H1 (cell line): ENCODE data around the gene LOXL1. TPM values are rescaled to one million over a fixed set of nuclear protein-coding genes. Genes with fewer than 3 reads are reported as not detected.

ENCODE experiments used
- CTCF ChIA-PET: fragments of 300-600 bp; sonication (Branson Sonifier 250); formaldehyde crosslinking; loops from one replicate; lab custom pipeline; 2021; ENCODE audit not compliant: partially characterized antibody; lab: Charles Lee
- POLR2A ChIA-PET: fragments of 300-600 bp; sonication (Branson Sonifier 250); formaldehyde crosslinking; loops from one replicate; lab custom pipeline; 2021; ENCODE audit warnings: inconsistent platforms; ENCODE audit not compliant: partially characterized antibody; lab: Charles Lee
- DNase-seq, 2 experiments: peaks; one replicate each; pipeline versions ENCODE4 v3.0.0 to v3.0.0-alpha.2; 2010 to 2022; ENCODE audit warnings: low spot score in 2 of 2, low read depth in 1 of 2, mixed read lengths in 1 of 2
- FAIRE-seq: peaks from 2 replicates; lab custom pipeline; 2011; peaks lifted over from hg19 to GRCh38; lab: Jason Lieb, UNC
- H2AFZ ChIP-seq: 2 replicates; pipeline ENCODE4 v1.8.1; 2012; ENCODE audit warnings: low read length, inconsistent platforms
- H2AK5ac ChIP-seq: 2 replicates; pipeline ENCODE4 v1.6.1; 2013; ENCODE audit warnings: low read depth, low read length
- H2BK120ac ChIP-seq: replicated peaks from 2 replicates; pipeline ENCODE3; 2013; ENCODE audit warnings: low read depth, low read length, inconsistent platforms
- H2BK12ac ChIP-seq: 2 replicates; pipeline ENCODE4 v1.6.1; 2013; ENCODE audit warnings: low read depth, low read length
- H2BK15ac ChIP-seq: 2 replicates; pipeline ENCODE4 v1.6.1; 2013; ENCODE audit warnings: low read length
- H2BK20ac ChIP-seq: 2 replicates; pipeline ENCODE4 v1.6.1; 2013; ENCODE audit warnings: low read length
- H2BK5ac ChIP-seq: 2 replicates; pipeline ENCODE4 v1.6.1; 2013; ENCODE audit warnings: low read depth, low read length
- H3K14ac ChIP-seq: 2 replicates; pipeline ENCODE4 v1.6.1; 2013; ENCODE audit warnings: inconsistent platforms; ENCODE audit not compliant: insufficient read length
- H3K18ac ChIP-seq: 2 replicates; pipeline ENCODE4 v1.6.1; 2013; ENCODE audit warnings: low read length; ENCODE audit errors: extremely low read depth
- H3K23ac ChIP-seq: 2 replicates; pipeline ENCODE4 v1.6.1; 2013; ENCODE audit warnings: inconsistent platforms; ENCODE audit not compliant: insufficient read length
- H3K23me2 ChIP-seq: 2 replicates; pipeline ENCODE4 v1.6.1; 2013; ENCODE audit warnings: low read depth, low read length
- H3K27ac ChIP-seq: 2 replicates; pipeline ENCODE4 v1.6.1; 2011; ENCODE audit warnings: low read depth, low read length, inconsistent platforms
- H3K27me3 ChIP-seq, 4 experiments: replicated peaks in 1 of 4; 1 replicate in 1 of 4; 2 replicates in 3 of 4; pipeline versions ENCODE4 v1.6.1 to v1.8.1; 2011 to 2013; ENCODE audit warnings: low read length in 3 of 4, mild to moderate bottlenecking in 3 of 4, inconsistent platforms in 2 of 4, mixed read lengths in 2 of 4, moderate library complexity in 1 of 4; ENCODE audit not compliant: control insufficient read depth in 3 of 4, insufficient read depth in 3 of 4; ENCODE audit errors: extremely low read depth in 1 of 4
- H3K36me3 ChIP-seq, 4 experiments: 2 replicates each; pipeline versions ENCODE4 v1.6.1 to v1.8.1; 2011 to 2013; ENCODE audit warnings: mild to moderate bottlenecking in 4 of 4, low read length in 3 of 4, moderate library complexity in 2 of 4, control low read depth in 1 of 4, inconsistent platforms in 1 of 4; ENCODE audit not compliant: insufficient read depth in 4 of 4, control insufficient read depth in 2 of 4
- H3K4ac ChIP-seq: replicated peaks from 2 replicates; pipeline ENCODE3; 2013; ENCODE audit warnings: low read length, low read depth, mixed read lengths, inconsistent platforms; ENCODE audit not compliant: insufficient read length
- H3K4me1 ChIP-seq, 4 experiments: replicated peaks in 1 of 4; 1 replicate in 1 of 4; 2 replicates in 3 of 4; pipeline versions ENCODE4 v1.6.1 to v1.8.1; 2011 to 2013; ENCODE audit warnings: low read length in 3 of 4, inconsistent platforms in 2 of 4, mixed read lengths in 1 of 4; ENCODE audit not compliant: insufficient read depth in 4 of 4, control insufficient read depth in 3 of 4
- H3K4me2 ChIP-seq, 2 experiments: 2 replicates each; pipeline versions ENCODE4 v1.6.1 to v1.8.1; 2011 to 2013; ENCODE audit warnings: low read depth in 2 of 2, low read length in 2 of 2, control low read depth in 1 of 2, inconsistent platforms in 1 of 2, mild to moderate bottlenecking in 1 of 2; ENCODE audit not compliant: insufficient read depth in 1 of 2
- H3K4me3 ChIP-seq, 4 experiments: fragments of 200-600, 300-600 bp in 1 of 4; sonication (generic), shearing (Covaris generic), sonication (Bioruptor Twin) in 1 of 4; 2 replicates each; pipeline versions ENCODE4 v1.5.1 to v1.8.1; 2011 to 2016; ENCODE audit warnings: low read length in 4 of 4, low read depth in 3 of 4, control low read depth in 2 of 4, inconsistent platforms in 2 of 4, mild to moderate bottlenecking in 2 of 4, mixed read lengths in 1 of 4, moderate library complexity in 1 of 4; ENCODE audit not compliant: insufficient read depth in 2 of 4; ENCODE audit errors: extremely low read depth in 1 of 4
- H3K56ac ChIP-seq: replicated peaks from 2 replicates; pipeline ENCODE3; 2013; ENCODE audit warnings: low read depth, mild to moderate bottlenecking, mixed read lengths, low read length, inconsistent platforms; ENCODE audit not compliant: insufficient read length
- H3K79me1 ChIP-seq: 2 replicates; pipeline ENCODE4 v1.6.1; 2013; ENCODE audit warnings: low read depth, low read length, control low read depth
- H3K79me2 ChIP-seq, 2 experiments: 2 replicates each; pipeline versions ENCODE4 v1.6.1 to v1.8.1; 2012 to 2013; ENCODE audit warnings: low read length in 2 of 2, mild to moderate bottlenecking in 2 of 2, inconsistent platforms in 1 of 2; ENCODE audit not compliant: insufficient read depth in 2 of 2, control insufficient read depth in 1 of 2
- H3K9ac ChIP-seq, 4 experiments: replicated peaks in 1 of 4; 1 replicate in 1 of 4; 2 replicates in 3 of 4; pipeline versions ENCODE4 v1.6.1 to v1.8.1; 2011 to 2013; ENCODE audit warnings: low read depth in 3 of 4, low read length in 3 of 4, control low read depth in 2 of 4, mild to moderate bottlenecking in 2 of 4, moderate library complexity in 2 of 4, inconsistent platforms in 1 of 4; ENCODE audit errors: extremely low read depth in 1 of 4
- H3K9me3 ChIP-seq, 2 experiments: 2 replicates each; pipeline versions ENCODE4 v1.6.1 to v1.8.1; 2012 to 2013; ENCODE audit warnings: mild to moderate bottlenecking in 2 of 2, moderate library complexity in 2 of 2, control low read depth in 1 of 2, inconsistent platforms in 1 of 2, low read depth in 1 of 2, low read length in 1 of 2, mixed read lengths in 1 of 2; ENCODE audit not compliant: insufficient read depth in 2 of 2
- H4K20me1 ChIP-seq, 2 experiments: replicated peaks in 1 of 2; 2 replicates each; pipeline versions ENCODE3 to v1.8.1; 2011 to 2013; ENCODE audit warnings: inconsistent platforms in 2 of 2, low read length in 2 of 2, mild to moderate bottlenecking in 1 of 2; ENCODE audit not compliant: insufficient read depth in 2 of 2, control insufficient read depth in 1 of 2
- H4K5ac ChIP-seq: 2 replicates; pipeline ENCODE4 v1.6.1; 2013; ENCODE audit warnings: low read length, low read depth, mixed read lengths, inconsistent platforms; ENCODE audit not compliant: insufficient read length
- H4K8ac ChIP-seq: 2 replicates; pipeline ENCODE4 v1.8.0; 2013; ENCODE audit warnings: mild to moderate bottlenecking, moderate library complexity, low read length, inconsistent platforms; ENCODE audit not compliant: insufficient read depth; ENCODE audit errors: extremely low read depth
- H4K91ac ChIP-seq: replicated peaks from 2 replicates; pipeline ENCODE3; 2013; ENCODE audit warnings: low read length, mixed read lengths, inconsistent platforms; ENCODE audit not compliant: insufficient read length
- BACH1 ChIP-seq: IDR thresholded peaks from 2 replicates; pipeline ENCODE4 v1.6.1; 2012; ENCODE audit warnings: low read length, improper control_type of control experiment
- CBX5 ChIP-seq: fragments of 300-800, 300-1000 bp; sonication (generic); IDR thresholded peaks from 2 replicates; pipeline ENCODE4 v1.7.1; 2016; ENCODE audit warnings: antibody characterized with exemption, low read length, low read depth
- CTCF ChIP-seq, 3 experiments: IDR thresholded peaks; 1 replicate in 2 of 3; 2 replicates in 1 of 3; pipeline versions ENCODE4 v1.5.1 to v1.6.1; 2011; ENCODE audit warnings: low read length in 3 of 3, mild to moderate bottlenecking in 3 of 3, inconsistent platforms in 2 of 3, low read depth in 1 of 3, moderate library complexity in 1 of 3; ENCODE audit not compliant: insufficient read depth in 1 of 3; ENCODE audit errors: control extremely low read depth in 1 of 3
- EZH2 ChIP-seq: fragments of 200-600 bp; sonication (generic); IDR thresholded peaks from 2 replicates; pipeline ENCODE4 v1.7.1; 2012; ENCODE audit warnings: low read depth, mild to moderate bottlenecking, moderate library complexity, low read length, inconsistent platforms; ENCODE audit not compliant: severe bottlenecking
- KDM4A ChIP-seq: IDR thresholded peaks from one replicate; pipeline ENCODE4 v1.7.1; 2012; ENCODE audit warnings: low read depth, mild to moderate bottlenecking, moderate library complexity, low read length, inconsistent platforms; ENCODE audit not compliant: severe bottlenecking
- MAX ChIP-seq: IDR thresholded peaks from 2 replicates; pipeline ENCODE4 v1.6.1; 2012; ENCODE audit warnings: inconsistent platforms
- PHF8 ChIP-seq: fragments of 200-600 bp; sonication (generic); conservative IDR thresholded peaks from 2 replicates; pipeline ENCODE4 v1.7.1; 2012; ENCODE audit warnings: low read depth, mild to moderate bottlenecking, inconsistent platforms, low read length, moderate library complexity
- SAP30 ChIP-seq: fragments of 300-600 bp; sonication (generic); IDR thresholded peaks from 2 replicates; pipeline ENCODE4 v1.7.1; 2012; ENCODE audit warnings: low read length, moderate library complexity, mild to moderate bottlenecking, inconsistent platforms; ENCODE audit not compliant: insufficient read depth, insufficient replicate concordance
- SP1 ChIP-seq: IDR thresholded peaks from 2 replicates; pipeline ENCODE4 v1.6.1; 2011; ENCODE audit warnings: low read depth, low read length
- SP2 ChIP-seq: IDR thresholded peaks from 2 replicates; pipeline ENCODE4 v1.6.1; 2012; ENCODE audit warnings: mild to moderate bottlenecking, low read length, inconsistent platforms
- SP4 ChIP-seq: IDR thresholded peaks from 2 replicates; pipeline ENCODE4 v1.6.1; 2012; ENCODE audit warnings: low read length, inconsistent platforms
- SUZ12 ChIP-seq: fragments of 200-600 bp; sonication (generic); IDR thresholded peaks from 2 replicates; pipeline ENCODE4 v1.6.1; 2012; ENCODE audit warnings: mild to moderate bottlenecking, inconsistent platforms, low read length, moderate library complexity, mixed read lengths
- whole genome bisulfite sequencing, 2 experiments: shearing (Covaris generic) in 1 of 2; methylation state at CpG; one replicate each; pipeline versions ENCODE4 v1.1.6 to v1.1.7; 2013 to 2015; ENCODE audit warnings: low lambda C conversion rate in 2 of 2, mixed read lengths in 2 of 2, inconsistent platforms in 1 of 2, low coverage in 1 of 2, missing lambda C conversion rate in 1 of 2; ENCODE audit not compliant: insufficient replicate concordance in 2 of 2, insufficient coverage in 1 of 2, insufficient read length in 1 of 2; ENCODE audit errors: extremely low coverage in 1 of 2, missing lambda C conversion rate in 1 of 2; 5-methylcytosine and 5-hydroxymethylcytosine counted together
- polyA plus RNA-seq, 7 experiments: library from polyadenylated mRNA; depleted of rRNA in 3 of 7; stranded (reverse) in 5 of 7; unstranded in 2 of 7; fragments of >200 nt in 5 of 7; fragments of 200-250 nt in 2 of 7; gene quantifications; 1 replicate in 5 of 7; 2 replicates in 1 of 7; 4 replicates in 1 of 7; pipeline versions ENCODE4 v1.2.1 to v1.2.3, GENCODE V29; 2011 to 2013; ENCODE audit warnings: missing spikeins in 2 of 7, mixed read lengths in 2 of 7
- total RNA-seq: library from RNA; stranded (reverse); fragmentation: NEBNext Ultra II Directional; extraction: Animal tissue kit (Norgen Biotek cat#: 25700); gene quantifications from 2 replicates; pipeline ENCODE4 v1.2.1, GENCODE V29; 2021

Gene LOXL1
- total and polyA plus RNA-seq, 2 of the 8 experiments (the other 6 are each of a cell fraction or from before 2014, with no cell fraction given), result 8.1 to 14.4 TPM

- H3K36me3 ChIP-seq, result no peaks in the 10 kb centered on the region
- TF ChIP-seq PHF8 (no peak), BACH1 (no peak), MAX (no peak), KDM4A (no peak), SAP30 (no peak), SP4 (no peak), SP1 (no peak), SP2 (no peak), EZH2 (no peak), CBX5 (no peak), CTCF (IDR thresholded peaks at IDR 0.05; ENCODE audit: control extremely low read depth in 1 of 3, insufficient read depth in 1 of 3, low read depth in 1 of 3, low read length in 3 of 3) (no peak), SUZ12 (no peak)
Measured at GRCh38 chr15:73889762-73890124, 36.5 kb upstream of the LOXL1 start.

More at GRCh38 chr15:73889762-73890124, 36.5 kb upstream of the LOXL1 start:
- Histone ChIP-seq H3K23me2 (no peaks in the 10 kb centered on the region), H4K8ac (no peak overlapping the region), H4K5ac (no peak overlapping the region), H3K79me1 (no peaks in the 10 kb centered on the region), H3K4me3 (no peak overlapping the region), H2BK12ac (no peak overlapping the region), H3K56ac (no peak overlapping the region), H2BK120ac (no peak overlapping the region), H3K4me2 (no peak overlapping the region), H3K79me2 (no peaks in the 10 kb centered on the region), H3K14ac (no peak overlapping the region), H3K4me1 (no peaks in the 10 kb centered on the region), H3K27ac (no peak overlapping the region), H3K9me3 (no peaks in the 10 kb centered on the region), H2BK20ac (no peak overlapping the region), H3K27me3 (no peaks in the 10 kb centered on the region; a peak in 1 of 7 replicates), H4K91ac (no peak overlapping the region), H3K9ac (no peak overlapping the region), H3K18ac (no peak overlapping the region), H2BK15ac (no peak overlapping the region), H4K20me1 (no peaks in the 10 kb centered on the region), H2BK5ac (no peak overlapping the region), H3K4ac (no peak overlapping the region), H2AK5ac (no peak overlapping the region), H2AFZ (no peak overlapping the region), H3K23ac (no peak overlapping the region)
- CTCF ChIA-PET, result interaction anchor here (1.1 to 3.9 kb wide), 4 partner anchors 8 to 185 kb away, joined by 6 to 19 read pairs (median 8); partner anchors contain the start of gene TBC1D21
- FAIRE-seq (no peak), DNase-seq (no peak)
- POLR2A ChIA-PET, result no interaction called here
- WGBS, 2 experiments, result 67% methylated on average over 1 of the region's 1 CpG; no CpG with 5 or more reads in 1 of the 2 experiments
